Measurements from ENCODE around the gene LEO1.

GRCh38 chr15:51971375-51972133, at the start of gene LEO1:
- no peak for TF ChIP-seq CTCF (IDR thresholded peaks at IDR 0.05; ENCODE audit: insufficient read depth, low read length)
- no peak for TF ChIP-seq REST (IDR thresholded peaks at IDR 0.05; ENCODE audit: insufficient replicate concordance, low read depth)
- peak; percentile 91 for TF ChIP-seq POLR2AphosphoS5 (IDR thresholded peaks at IDR 0.05; ENCODE audit: low read depth)
- no peak for TF ChIP-seq GABPA (IDR thresholded peaks at IDR 0.05; ENCODE audit: low read depth)
- no peak for TF ChIP-seq SPI1 (IDR thresholded peaks at IDR 0.05; ENCODE audit: borderline replicate concordance, low read depth)
